NCI-H82 treated with DMSO at 0.1 percent for 48 hours (cell line): ENCODE measurements around the gene ATRN.

Source experiments
- DNase-seq: peaks from one replicate; lab custom pipeline; 2025; ENCODE audit not compliant: unreplicated experiment; lab: John Stamatoyannopoulos, UW

The ATRN gene

DNA sequence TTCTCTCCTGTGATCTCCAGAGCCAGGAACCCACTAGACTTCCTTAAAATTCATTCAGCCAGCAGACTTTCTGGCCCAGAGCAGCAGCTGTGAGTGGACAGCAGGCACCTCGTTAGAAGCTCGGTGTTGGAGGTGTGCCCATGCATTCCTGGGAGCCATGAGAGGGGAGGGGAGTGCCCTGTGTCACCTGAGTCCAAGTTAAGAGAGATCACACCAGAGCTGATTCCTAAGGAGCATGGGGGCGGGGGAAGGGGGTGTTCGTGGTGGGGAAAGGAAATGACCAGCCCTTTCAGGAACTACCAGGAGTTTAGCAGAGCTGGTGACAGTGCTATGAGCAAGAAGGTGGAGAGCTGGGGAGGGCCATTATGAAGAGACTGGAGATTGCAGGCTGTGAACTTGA lies 145.4 kb downstream of the ATRN start:
- DNase-seq, result no peak

DNA sequence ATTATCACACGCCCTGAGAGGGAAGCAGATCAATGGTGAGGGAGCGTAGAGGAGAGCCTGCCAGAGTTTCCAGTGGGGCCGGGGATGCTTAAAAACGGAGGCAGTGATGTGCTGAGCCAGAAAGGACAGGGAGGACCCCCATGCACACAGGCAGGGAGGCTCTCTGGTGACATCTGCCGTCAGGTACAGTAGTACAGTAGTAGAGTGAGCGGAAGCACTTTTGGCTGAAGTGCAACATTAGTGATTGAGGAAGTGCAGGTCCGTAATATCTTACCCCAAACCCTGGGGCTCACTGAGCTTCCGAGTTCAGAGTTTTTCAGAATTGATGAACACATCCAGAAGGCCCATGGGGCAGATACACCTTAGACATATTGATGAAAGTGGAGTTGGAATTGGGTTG lies 150.3 kb downstream of the ATRN start:
- no peak for DNase-seq

DNA sequence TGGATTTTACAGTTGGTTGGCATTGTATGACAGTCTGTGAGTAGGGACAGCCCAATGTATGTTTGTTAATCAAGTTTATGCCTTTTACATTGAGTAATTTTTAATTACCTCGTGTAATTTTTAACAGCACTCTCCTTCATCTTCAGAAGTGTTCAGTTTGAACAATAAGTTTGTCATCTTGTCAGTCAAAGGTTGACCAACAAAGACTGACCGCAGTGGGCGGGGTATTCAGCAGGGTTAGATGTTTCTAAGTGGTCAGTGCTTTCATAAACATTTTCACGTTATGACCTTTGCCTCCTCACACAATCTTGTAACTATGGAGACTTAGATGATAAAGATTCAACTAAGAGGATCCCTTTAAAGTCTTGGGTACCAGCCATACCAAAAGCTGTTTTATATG lies 151.6 kb downstream of the ATRN start:
- no peak for DNase-seq

DNA sequence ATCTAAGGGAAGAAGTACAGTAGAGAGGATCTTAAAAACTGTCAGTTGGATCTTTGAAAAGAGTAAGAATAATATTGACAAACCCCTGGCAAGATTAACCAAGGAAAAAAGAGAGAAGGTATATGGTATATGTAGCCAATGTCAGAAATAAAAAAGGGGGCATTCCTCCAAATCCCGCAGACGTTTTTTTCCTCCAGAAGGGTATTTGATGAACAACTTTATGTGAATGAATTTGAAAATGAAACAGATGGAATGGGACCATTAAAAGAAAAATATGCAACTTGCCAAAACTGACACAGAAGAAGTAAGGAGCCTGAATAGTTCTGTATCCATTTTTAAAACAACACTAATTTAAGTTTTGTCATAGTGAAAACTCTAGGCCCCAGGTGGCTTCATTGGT lies 156.7 kb downstream of the ATRN start:
- no peak for DNase-seq

DNA sequence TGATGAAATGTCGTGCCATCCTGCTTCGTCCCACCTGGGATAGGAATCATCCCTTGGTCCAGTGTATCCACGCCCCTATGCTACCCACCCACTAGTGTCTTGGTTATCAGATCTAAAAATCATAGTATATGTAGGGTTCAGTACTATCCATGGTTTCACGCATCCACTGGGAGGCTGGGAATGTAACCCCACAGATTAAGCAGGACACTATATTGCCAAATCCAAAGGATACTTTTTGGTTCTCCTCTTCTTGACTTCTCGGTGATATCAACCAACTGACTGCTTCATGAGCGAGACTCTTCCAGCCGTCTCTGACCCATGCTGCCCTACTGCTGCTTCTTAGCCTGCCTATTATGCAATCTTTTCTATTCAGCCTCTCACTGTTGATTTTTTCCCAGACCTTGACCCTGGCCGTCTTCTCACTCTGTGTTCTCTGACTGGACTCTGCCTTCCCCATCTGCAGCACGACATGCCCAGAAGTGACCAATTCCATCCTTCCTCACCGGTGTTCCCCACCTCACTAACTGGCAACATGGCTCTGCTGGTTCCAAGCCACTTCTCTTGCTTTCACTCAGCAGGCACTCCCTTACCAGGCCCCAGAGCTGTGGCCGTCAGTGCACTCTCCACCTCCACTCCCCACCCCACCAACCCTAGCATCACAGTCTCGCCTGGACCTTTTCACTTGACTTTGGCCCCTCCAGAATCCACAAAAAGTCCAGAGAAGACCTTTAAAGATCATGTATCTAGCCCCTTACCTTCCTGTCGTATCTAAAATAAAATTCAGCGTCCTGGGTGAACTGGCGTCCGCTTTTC lies 157.9 kb downstream of the ATRN start:
- no peak for DNase-seq

DNA sequence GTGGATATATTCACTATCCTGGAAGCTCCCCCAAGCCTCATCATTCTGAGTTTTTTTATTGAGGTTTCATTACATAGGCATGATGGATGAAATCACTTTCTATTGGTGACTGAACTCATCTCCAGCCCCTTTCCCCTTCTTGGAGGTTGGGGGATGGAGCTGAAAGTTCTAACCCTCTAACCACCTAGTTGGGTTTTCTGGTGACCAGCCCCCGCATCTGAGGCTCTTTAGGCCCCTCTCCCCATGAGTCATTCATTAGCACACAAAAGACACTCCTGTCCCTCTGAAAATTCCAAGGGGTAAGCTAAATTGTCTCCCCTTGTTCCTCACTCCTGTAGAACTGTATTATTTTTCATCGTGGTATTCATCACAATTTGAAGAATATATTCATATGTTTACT lies 159.1 kb downstream of the ATRN start:
- DNase-seq, result no peak

DNA sequence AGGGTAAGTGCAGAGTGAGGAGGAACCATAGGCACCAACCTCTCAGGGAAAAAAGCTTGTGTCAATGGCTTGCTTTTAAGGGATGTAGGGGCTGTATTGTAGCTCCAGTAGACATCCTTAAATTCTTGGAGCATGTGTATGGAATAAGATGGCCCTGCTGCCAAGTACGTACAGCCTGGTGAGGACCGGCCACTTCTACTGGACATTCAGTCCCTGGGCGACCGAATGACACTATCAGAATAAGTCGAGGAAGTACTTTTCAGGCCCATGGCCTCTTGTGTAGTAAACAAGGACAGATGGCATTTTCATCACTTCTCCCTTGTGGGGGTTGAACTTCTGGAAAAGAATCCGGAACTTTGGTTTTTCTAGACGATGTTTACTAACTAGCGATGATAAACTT lies 159.6 kb downstream of the ATRN start:
- DNase-seq, result no peak

DNA sequence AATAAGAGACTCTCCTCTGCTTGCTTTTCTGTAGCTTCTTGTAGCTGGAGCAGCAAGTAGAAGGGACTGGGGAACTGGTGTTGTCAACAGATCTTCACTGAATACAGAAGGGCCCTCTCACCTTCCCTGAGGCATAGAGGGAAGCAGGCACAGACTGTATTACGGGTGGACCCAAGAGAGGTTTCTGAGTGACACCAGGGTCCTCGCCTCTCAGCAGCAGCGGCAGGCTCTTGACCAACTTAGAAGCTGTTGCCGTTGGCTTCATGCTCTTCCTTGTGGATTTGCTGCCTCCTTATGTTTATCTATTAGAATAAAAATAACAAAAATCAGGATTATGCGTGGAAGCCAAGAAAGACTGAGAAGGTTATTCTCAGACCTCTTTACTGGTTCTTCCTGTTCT lies 160.7 kb downstream of the ATRN start:
- no peak for DNase-seq

DNA sequence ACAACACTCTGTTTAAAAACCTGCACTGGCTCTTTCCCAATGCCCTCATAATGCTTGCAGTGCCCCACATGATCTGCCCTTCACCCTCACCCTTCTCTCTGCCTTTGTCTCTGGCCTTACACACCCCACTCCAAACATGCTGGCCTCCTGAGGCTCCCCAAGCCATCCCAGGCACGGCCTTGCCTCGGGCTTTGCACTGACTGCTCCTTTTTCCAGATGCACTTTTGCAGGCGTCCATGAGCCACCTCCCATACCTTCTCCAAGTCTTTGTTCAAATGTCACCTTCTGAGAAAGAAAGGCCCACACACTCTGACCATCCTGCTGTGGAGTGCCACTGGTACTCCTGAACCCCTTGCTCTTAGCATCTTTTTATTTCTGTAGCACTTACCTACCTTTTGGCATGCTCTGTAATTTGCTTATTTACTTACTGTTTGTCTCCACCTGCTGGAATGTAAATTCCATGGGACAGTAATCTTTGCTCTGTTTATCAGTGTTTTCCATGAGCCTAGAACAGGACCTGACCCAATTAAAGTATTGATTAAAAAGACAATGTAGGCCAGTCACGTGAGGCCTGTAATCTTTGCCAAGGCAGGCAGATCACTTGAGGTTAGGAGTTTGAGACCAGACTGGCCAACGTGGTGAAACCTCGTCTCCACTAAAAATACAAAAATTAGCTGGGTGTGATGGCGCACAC lies 161.6 kb downstream of the ATRN start:
- no peak for DNase-seq

DNA sequence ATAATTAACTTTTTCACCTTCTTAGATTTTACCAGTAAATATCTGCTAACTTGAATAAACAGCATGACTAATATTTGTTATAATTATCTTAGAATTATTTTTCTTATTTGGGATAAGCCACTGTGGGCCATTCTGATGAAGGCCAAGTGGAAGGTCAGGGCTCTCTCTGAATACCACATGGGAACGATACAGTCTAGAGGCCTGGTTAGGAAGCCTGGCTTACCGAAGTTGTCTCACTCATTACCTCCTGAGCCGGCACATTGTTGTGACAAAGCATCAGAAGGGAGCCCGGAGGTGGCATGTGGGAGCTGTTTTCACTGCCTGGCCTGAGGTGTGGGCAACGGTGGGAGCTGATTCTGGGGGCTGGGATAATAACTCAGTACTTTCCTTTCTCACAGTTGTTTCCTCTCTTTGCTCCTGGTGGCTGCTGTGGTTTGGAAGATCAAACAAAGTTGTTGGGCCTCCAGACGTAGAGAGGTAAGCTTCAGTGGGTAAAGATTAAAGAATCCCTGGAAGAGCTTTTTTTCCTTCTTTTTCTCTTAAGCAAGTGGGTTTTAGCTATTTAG lies 163.2 kb downstream of the ATRN start:
- no peak for DNase-seq

DNA sequence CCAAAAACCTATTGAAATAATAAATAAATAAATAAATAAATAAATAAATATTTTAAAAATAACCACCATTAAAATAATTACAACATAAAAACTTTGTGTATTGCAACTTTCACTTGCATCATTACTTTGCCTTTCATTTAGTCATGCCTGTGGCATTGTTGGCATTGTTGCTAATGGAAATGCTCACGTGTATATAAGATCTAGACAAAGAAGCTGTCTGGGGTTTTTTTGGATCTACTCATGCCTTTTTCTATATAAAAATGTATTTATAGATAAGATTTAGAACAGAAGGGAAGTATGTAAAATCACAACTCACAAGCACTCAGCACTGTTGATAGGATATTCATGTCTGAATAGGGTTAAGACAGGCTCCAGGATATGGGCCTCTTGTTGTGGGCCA lies 164.5 kb downstream of the ATRN start:
- no peak for DNase-seq

DNA sequence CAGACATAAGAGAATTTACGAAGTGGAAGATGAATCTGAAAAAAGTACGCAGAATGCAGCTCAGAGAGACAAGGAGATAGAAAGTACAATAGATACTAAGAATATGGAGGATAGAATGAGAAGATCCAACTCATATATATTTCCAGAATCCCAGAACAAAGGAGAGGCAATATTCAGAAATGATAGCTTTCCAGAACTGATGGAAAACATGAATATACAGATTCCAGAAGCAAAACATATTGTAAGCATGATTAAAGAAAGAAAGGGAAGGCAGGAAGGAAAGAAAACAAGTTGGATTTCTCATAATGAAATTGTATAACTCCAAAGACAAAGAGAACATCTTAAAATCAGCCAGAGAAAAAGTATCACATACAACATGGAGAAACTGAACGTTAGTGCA lies 169.4 kb downstream of the ATRN start:
- DNase-seq, result no peak

DNA sequence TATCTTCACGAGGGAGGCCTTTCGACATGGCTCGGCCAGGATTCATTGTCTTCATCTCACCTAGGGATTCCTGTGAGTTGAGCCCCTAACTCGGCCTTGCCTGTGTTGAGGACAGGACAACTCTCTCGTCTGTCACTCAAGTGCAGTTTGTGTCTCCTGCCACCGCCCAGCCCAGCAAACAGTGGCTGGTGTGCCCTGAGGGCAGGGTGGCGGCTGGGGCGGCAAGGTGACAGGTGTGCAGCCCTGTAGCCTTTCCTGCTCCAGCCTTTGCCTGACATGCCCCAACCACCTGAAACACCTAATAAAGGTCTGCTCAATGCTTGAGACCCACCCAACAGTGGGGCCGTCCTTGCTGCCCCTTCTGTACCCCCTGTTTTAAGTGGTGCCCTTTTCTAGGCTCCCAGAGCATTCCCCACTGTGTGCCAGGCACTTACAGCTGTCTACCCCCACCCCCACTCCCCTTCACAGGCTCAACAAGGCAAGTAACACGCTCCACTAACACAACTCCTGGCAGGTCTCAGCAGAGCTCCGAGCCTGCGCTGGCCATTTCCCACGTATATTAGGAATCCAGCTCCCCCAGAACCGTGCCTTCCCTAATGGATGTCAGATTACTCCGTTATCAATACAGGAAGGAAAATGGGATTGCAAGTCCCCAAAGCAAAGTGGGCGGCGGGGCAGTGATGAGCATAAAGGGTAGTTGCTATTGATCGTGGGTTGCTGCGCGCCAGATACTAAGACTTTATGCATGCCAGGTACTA lies 174.7 kb downstream of the ATRN start:
- DNase-seq, result no peak

DNA sequence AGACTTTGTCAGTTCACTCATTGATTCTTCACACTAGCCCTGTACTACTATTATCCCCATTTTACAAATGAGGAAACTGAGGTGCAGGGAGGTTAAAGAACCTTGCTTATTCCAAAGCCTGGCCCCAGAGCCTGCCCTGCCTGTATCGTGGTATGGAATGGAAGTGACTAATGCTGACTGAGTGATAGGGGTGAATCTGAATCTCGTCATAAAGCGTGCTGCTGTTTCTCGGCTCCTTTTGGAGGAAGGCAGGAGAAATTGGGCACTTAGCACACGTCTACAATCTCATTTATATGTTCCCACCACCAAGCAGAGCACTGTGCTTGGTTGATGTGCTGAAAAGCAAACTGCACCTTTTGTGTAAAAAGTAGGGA lies 175.2 kb downstream of the ATRN start:
- DNase-seq, result no peak

DNA sequence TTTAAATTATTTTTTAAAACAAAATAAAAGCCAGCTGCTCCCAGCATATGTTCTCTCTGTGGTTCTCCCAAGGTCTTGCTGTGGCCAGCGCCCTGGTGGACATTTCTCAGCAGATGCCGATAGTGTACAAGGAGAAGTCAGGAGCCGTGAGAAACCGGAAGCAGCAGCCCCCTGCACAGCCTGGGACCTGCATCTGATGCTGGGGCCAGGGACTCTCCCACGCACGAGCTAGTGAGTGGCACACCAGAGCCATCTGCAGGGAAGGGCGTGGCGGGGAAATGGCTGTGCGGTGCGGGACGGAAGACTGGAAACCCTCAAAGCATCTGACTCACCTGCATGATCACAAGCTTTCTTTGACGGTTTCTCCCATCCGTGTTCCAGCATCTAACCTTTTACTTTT lies 175.8 kb downstream of the ATRN start:
- no peak for DNase-seq

DNA sequence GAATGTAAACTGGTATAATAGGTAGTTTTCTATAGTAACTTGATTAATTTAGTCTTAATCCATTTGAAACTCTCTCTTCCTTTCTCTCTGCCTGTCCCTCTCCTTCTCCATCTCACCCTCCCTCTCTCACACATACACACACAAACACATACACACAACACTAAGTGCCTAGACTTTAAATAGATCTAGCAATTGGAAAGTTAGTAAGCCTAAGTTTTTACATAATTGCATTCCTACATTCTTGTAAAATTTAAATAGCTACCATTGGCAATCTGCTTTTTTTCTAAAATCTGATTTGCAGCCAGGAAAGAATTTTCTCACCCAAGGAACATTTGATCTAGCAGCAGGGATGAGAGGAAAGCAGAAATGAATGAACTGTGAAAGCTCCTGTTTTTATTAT lies 176.7 kb downstream of the ATRN start:
- DNase-seq, result no peak

DNA sequence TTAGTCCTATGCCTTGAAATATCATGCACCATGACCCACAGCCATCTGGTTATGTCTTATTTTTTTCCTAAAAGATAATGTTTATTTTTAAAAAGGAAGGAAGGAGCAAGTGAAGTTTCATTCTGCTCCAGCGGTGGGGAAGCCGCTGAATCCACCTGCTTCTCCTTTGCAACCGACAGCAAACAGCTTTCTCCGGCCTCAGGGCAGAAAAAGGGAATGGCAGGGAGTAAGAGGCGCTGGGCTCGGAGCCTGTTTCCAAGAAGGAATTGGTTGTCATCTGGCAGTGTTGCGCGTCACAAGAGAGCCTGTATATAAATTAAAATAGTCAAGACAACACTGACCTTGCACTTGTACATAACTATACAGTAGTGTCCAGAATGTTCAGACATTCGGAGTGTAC lies 178.1 kb downstream of the ATRN start:
- no peak for DNase-seq

DNA sequence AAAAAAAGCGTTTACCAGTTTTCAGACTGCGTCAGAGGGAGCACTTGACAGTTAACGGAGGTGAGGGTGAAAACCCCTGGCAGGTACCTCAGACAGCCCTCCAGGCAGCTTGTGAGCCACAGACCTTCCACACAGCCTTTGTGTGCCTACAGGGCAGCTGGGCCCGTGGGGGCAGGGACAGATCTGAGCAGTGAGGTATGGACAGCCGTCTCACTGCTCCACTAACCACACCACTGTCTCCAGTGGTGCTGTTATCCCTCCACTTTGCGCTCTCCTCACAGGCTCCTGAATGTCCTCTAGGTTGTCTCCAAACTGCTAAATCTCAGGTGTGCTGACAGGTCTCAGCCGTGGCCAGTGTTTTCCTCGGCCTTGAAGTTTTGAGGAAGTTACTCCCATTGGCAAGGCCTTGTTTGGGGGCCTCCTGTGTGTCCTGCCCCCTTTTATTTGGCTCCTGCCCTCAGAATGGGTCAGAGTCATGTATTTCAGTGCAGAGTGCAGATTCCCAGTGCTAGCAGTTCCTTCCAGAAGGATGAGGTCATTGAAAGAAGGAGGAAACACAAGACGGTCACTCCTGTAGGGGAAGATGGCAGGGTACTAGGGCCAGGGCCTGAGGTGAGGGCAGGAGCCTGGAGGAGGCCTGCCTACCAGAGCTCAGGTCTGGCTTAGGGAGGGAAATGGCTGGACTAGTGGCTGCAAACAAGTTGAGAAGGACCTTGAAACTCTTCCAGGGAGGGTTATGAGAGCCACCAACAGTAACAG lies 180.6 kb downstream of the ATRN start:
- no peak for DNase-seq

DNA sequence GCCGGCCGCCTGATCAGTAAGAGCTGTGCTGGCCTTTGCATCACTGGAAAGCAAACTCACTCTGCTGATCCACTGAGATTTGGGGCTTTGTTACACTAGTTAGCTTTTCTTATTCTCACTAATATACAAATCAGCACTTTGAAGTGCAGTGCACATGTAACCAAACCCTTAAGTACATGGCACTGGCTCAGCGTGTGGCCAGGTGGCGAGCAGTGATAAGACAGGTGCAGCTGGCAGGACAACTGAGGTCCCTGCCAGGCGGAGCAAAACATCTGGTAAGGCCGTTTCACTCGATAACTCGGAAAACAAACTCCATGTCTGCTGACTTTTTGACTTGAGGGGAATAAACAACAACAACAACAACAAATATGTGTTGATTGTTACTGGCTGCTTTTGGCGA lies 181.4 kb downstream of the ATRN start:
- no peak for DNase-seq

DNA sequence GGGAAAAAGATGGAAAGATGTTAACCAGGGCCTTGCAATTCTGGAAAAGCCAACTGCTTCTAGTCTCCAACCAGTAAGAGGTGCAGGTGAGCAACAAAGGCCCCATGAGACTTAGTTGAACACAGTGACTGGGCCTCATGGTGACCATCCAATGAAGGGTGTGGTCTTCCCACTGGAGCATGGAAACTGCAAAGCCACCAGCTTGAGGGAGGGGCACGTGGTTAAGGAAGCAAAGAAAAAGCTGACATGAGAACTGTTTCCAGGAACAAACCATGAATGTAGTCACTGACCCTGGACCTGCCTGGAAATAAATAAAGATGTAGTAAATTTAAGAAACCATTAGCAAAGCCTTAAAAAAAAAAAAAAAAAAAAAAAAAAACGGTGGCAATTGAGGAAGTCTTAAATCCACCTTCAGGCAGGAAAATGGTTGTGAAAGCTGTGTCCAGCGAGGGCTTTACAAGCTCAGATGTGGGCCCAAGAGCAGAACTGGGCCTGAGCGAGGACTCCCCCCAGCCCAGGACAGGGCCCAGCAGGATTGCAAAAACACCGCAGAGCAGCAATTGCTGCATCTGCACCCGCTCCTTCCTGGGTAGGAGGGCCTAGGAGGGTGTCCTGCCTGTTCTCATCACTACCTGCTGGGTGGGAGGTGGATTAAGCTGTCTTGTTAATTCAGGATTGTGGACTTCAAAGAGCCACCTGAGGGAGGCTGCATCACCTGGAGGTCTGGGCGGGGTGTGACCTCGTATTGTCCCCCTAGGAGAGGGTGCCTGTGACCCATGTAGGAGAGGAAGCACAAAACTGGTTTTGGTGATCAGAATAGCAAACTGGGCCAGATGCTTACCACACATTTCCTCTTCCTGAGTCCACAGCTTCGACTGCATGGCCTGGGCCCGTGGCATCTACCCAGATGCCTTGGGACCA lies 182.1 kb downstream of the ATRN start:
- no peak for DNase-seq
